IPS-20b (cell line): ENCODE data around the gene KAT2A.

ENCODE experiments used
- H3K27ac ChIP-seq: one replicate; pipeline ENCODE4 v1.5.1; 2013; ENCODE audit warnings: low read length
- H3K27me3 ChIP-seq: 2 replicates; pipeline ENCODE4 v1.6.1; 2013; ENCODE audit warnings: mild to moderate bottlenecking, low read length, inconsistent platforms; ENCODE audit not compliant: insufficient read depth
- H3K36me3 ChIP-seq: 2 replicates; pipeline ENCODE4 v1.6.1; 2013; ENCODE audit warnings: low read depth, mild to moderate bottlenecking, inconsistent platforms, low read length, moderate library complexity; ENCODE audit not compliant: insufficient read depth
- H3K4me1 ChIP-seq: 2 replicates; pipeline ENCODE4 v1.6.1; 2013; ENCODE audit warnings: mild to moderate bottlenecking, control low read depth, inconsistent platforms, low read length, moderate library complexity; ENCODE audit not compliant: insufficient read depth
- H3K4me3 ChIP-seq: 2 replicates; pipeline ENCODE4 v1.5.1; 2013; ENCODE audit warnings: mild to moderate bottlenecking, low read length, inconsistent platforms
- H3K9ac ChIP-seq: 2 replicates; pipeline ENCODE4 v1.6.1; 2013; ENCODE audit warnings: low read depth, mild to moderate bottlenecking, inconsistent platforms, low read length, moderate library complexity
- H3K9me3 ChIP-seq: 2 replicates; pipeline ENCODE4 v1.6.1; 2013; ENCODE audit warnings: mild to moderate bottlenecking, low read depth, low read length, inconsistent platforms; ENCODE audit not compliant: insufficient read depth

KAT2A gene

GRCh38 chr17:42120770-42121769 lies at the start of gene KAT2A:
Gene KAT2A (minus strand): TSS chr17:42121367. CDS start chr17:42121304, 63 bp downstream.
- Histone ChIP-seq H3K27me3 (no peaks in the 10 kb centered on the region), H3K4me1 (peaks cover 3% of the 10 kb centered on the region; the same call in 1 of the 2 replicates), H3K36me3 (peaks cover 11% of the 10 kb centered on the region), H3K9ac (peak within 1 kb of the TSS; percentile 73; the same call in 1 of the 2 replicates), H3K4me3 (peak within 1 kb of the TSS; percentile 64), H3K27ac (no peak within 1 kb of the TSS), H3K9me3 (no peaks in the 10 kb centered on the region)

- no peak overlapping the region for H3K27ac ChIP-seq
- no peaks in the 10 kb centered on the region for H3K36me3 ChIP-seq
- H3K9me3 ChIP-seq, result no peaks in the 10 kb centered on the region
- H3K4me3 ChIP-seq, result no peak overlapping the region
- no peak overlapping the region for H3K9ac ChIP-seq
- H3K27me3 ChIP-seq, result no peaks in the 10 kb centered on the region
- H3K4me1 ChIP-seq, result no peaks in the 10 kb centered on the region
Measured at GRCh38 chr17:42169351-42169750, 48.2 kb upstream of the KAT2A start.

GRCh38 chr17:42167807-42168206 lies 46.6 kb upstream of the KAT2A start:
- Histone ChIP-seq H3K27me3 (no peaks in the 10 kb centered on the region), H3K4me3 (no peak overlapping the region), H3K36me3 (no peaks in the 10 kb centered on the region), H3K27ac (no peak overlapping the region), H3K4me1 (no peaks in the 10 kb centered on the region), H3K9me3 (no peaks in the 10 kb centered on the region), H3K9ac (no peak overlapping the region)

- Histone ChIP-seq H3K4me1 (no peaks in the 10 kb centered on the region), H3K4me3 (no peak overlapping the region), H3K27ac (no peak overlapping the region), H3K36me3 (no peaks in the 10 kb centered on the region), H3K9me3 (no peaks in the 10 kb centered on the region), H3K9ac (no peak overlapping the region), H3K27me3 (no peaks in the 10 kb centered on the region)
Measured at GRCh38 chr17:42166196-42166763, 45.1 kb upstream of the KAT2A start.

- no peak overlapping the region for H3K27ac ChIP-seq
- H3K9ac ChIP-seq, result no peak overlapping the region
- H3K9me3 ChIP-seq, result no peaks in the 10 kb centered on the region
- H3K36me3 ChIP-seq, result no peaks in the 10 kb centered on the region
- H3K27me3 ChIP-seq, result no peaks in the 10 kb centered on the region
- no peaks in the 10 kb centered on the region for H3K4me1 ChIP-seq
- H3K4me3 ChIP-seq, result no peak overlapping the region
Measured at GRCh38 chr17:42165751-42166150, 44.6 kb upstream of the KAT2A start.

GRCh38 chr17:42163696-42164407 lies 42.7 kb upstream of the KAT2A start:
- Histone ChIP-seq H3K9ac (no peak overlapping the region), H3K27ac (no peak overlapping the region), H3K9me3 (no peaks in the 10 kb centered on the region), H3K36me3 (no peaks in the 10 kb centered on the region), H3K4me3 (no peak overlapping the region), H3K4me1 (no peaks in the 10 kb centered on the region), H3K27me3 (no peaks in the 10 kb centered on the region)

GRCh38 chr17:42163113-42163512 lies 41.9 kb upstream of the KAT2A start:
- Histone ChIP-seq H3K4me1 (no peaks in the 10 kb centered on the region), H3K27ac (no peak overlapping the region)

GRCh38 chr17:42160531-42160910 lies 39.4 kb upstream of the KAT2A start:
- no peak overlapping the region for H3K4me3 ChIP-seq
- H3K27me3 ChIP-seq, result no peaks in the 10 kb centered on the region
- H3K9me3 ChIP-seq, result no peaks in the 10 kb centered on the region
- H3K9ac ChIP-seq, result no peak overlapping the region
- no peaks in the 10 kb centered on the region for H3K36me3 ChIP-seq
- H3K4me1 ChIP-seq, result no peaks in the 10 kb centered on the region
- no peak overlapping the region for H3K27ac ChIP-seq

More at GRCh38 chr17:42163113-42163512, 41.9 kb upstream of the KAT2A start:
- Histone ChIP-seq H3K4me3 (no peak overlapping the region), H3K9me3 (no peaks in the 10 kb centered on the region), H3K27me3 (no peaks in the 10 kb centered on the region), H3K9ac (no peak overlapping the region), H3K36me3 (no peaks in the 10 kb centered on the region)

GRCh38 chr17:42159796-42160530 lies 38.8 kb upstream of the KAT2A start:
- Histone ChIP-seq H3K4me3 (no peak overlapping the region), H3K9ac (no peak overlapping the region)

GRCh38 chr17:42155614-42156045 lies 34.5 kb upstream of the KAT2A start:
- H3K4me1 ChIP-seq, result peaks cover 6% of the 10 kb centered on the region; the same call in 1 of the 2 replicates
- H3K9me3 ChIP-seq, result no peaks in the 10 kb centered on the region
- H3K9ac ChIP-seq, result peak overlapping the region; percentile 68; the same call in 1 of the 2 replicates
- H3K27me3 ChIP-seq, result no peaks in the 10 kb centered on the region
- H3K36me3 ChIP-seq, result 0 out of 2 replicates have a peak, but pooled peaks cover 5% of the 10 kb centered on the region
- no peak overlapping the region for H3K27ac ChIP-seq
- H3K4me3 ChIP-seq, result peak overlapping the region; percentile 99

More at GRCh38 chr17:42159796-42160530, 38.8 kb upstream of the KAT2A start:
- Histone ChIP-seq H3K9me3 (no peaks in the 10 kb centered on the region), H3K27me3 (no peaks in the 10 kb centered on the region), H3K4me1 (no peaks in the 10 kb centered on the region), H3K27ac (no peak overlapping the region), H3K36me3 (no peaks in the 10 kb centered on the region)
